Measurements from ENCODE around the gene ZBTB17.

DNA sequence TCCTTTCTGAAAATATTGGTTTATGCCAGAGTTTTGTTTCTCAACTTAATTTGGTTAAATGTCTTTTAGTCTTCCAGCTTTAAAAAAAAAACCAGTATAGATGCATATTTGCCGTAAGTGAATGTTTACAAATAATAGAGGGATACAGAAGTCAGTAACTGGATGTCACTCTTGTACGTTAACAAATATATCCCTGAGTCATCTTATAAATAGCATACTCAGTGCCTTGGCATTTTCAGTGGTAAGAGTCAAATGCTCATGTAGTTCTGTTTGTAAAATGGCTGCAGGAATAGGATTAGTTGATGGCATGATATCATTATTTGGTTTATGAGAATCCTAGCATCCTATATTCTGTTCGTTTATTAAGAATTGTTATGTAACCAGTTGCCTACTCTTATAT is 73.0 kb downstream of the ZBTB17 start:
- TF ChIP-seq, protein P1, sequence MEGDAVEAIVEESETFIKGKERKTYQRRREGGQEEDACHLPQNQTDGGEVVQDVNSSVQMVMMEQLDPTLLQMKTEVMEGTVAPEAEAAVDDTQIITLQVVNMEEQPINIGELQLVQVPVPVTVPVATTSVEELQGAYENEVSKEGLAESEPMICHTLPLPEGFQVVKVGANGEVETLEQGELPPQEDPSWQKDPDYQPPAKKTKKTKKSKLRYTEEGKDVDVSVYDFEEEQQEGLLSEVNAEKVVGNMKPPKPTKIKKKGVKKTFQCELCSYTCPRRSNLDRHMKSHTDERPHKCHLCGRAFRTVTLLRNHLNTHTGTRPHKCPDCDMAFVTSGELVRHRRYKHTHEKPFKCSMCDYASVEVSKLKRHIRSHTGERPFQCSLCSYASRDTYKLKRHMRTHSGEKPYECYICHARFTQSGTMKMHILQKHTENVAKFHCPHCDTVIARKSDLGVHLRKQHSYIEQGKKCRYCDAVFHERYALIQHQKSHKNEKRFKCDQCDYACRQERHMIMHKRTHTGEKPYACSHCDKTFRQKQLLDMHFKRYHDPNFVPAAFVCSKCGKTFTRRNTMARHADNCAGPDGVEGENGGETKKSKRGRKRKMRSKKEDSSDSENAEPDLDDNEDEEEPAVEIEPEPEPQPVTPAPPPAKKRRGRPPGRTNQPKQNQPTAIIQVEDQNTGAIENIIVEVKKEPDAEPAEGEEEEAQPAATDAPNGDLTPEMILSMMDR (IDR thresholded peaks at IDR 0.05) = no peak
- no peak for TF ChIP-seq POLR2A (IDR thresholded peaks at IDR 0.05)

All from Peyer's patch (tissue), 4 donors.